SK-N-MC (cell line): ENCODE data around the gene SALL1.

ENCODE experiments used
- EZH2 ChIP-seq: fragments of 200-600 bp; sonication (generic); IDR thresholded peaks from one replicate; pipeline ENCODE4 v1.6.1; 2017; ENCODE audit warnings: antibody characterized with exemption
- POLR2AphosphoS5 ChIP-seq: IDR thresholded peaks from 2 replicates; pipeline ENCODE4 v1.6.1; 2012; ENCODE audit warnings: mild to moderate bottlenecking, low read depth, low read length, borderline replicate concordance

DNA sequence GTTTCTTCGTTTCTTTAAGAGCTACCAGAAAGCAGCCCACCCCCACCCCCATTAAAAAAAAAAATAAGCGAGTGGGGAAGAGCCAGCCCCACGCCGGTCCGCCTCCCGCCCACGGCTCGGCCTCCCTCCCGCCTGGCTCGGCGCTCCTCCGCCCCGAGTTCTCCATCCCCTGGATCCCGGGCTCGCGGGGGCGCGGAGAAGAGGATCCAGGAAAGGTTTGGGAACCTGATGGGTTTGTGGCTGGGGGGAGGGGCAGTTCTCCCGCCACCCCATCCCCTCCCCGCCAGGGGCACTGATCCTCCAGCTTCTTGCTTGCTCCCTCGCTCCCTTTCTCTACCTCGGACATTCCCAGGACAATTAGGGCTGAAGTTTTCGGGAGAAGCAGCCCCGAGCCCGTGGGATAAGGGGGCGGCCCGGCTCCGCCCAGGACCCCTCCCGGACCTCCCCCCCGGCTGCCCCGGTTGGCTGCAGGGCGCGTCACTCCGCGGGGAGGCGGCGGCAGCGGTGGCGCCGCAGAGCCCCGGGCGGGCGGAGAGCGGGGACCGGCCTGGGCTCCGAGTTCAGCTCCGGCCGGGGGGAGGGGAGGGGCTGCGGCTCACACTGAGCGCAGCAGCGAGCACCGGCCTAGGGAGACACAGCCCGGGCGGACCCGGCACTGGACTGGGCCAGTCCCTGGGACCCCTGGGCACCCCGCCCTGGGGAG, 1.0 kb upstream of the SALL1 start:
- TF ChIP-seq EZH2 = no peak
- no peak for TF ChIP-seq POLR2AphosphoS5
